Loucy (cell line): ENCODE results near the gene RBM20.

ENCODE experiments used
- H2AFZ ChIP-seq: fragments of 200-600 bp; sonication (generic); 2 replicates; pipeline ENCODE4 v1.6.0; 2016; ENCODE audit warnings: antibody characterized with exemption, mild to moderate bottlenecking, low read length, moderate library complexity
- H3F3A ChIP-seq: fragments of 200-600 bp; 2 replicates; pipeline ENCODE4 v1.6.0; 2016; ENCODE audit warnings: antibody characterized with exemption, low read depth, mild to moderate bottlenecking
- H3K27me3 ChIP-seq: fragments of 200-600 bp; sonication (generic); 2 replicates; pipeline ENCODE4 v1.6.1; 2014; ENCODE audit warnings: low read length, mild to moderate bottlenecking; ENCODE audit not compliant: insufficient read depth, poor library complexity, severe bottlenecking
- H3K36me3 ChIP-seq: fragments of 200-600 bp; sonication (generic); 2 replicates; pipeline ENCODE4 v1.6.1; 2016; ENCODE audit warnings: low read length; ENCODE audit not compliant: insufficient read depth
- H3K4me1 ChIP-seq: fragments of 200-600 bp; sonication (generic); 2 replicates; pipeline ENCODE4 v1.5.1; 2014; ENCODE audit warnings: low read length, mild to moderate bottlenecking; ENCODE audit not compliant: insufficient read depth, poor library complexity, severe bottlenecking
- H3K4me2 ChIP-seq: fragments of 200-600 bp; sonication (generic); 2 replicates; pipeline ENCODE4 v1.6.0; 2014; ENCODE audit warnings: antibody characterized with exemption, low read length, low read depth, mild to moderate bottlenecking; ENCODE audit not compliant: poor library complexity, severe bottlenecking
- H3K4me3 ChIP-seq: fragments of 200-600 bp; sonication (generic); 2 replicates; pipeline ENCODE4 v1.5.1; 2014; ENCODE audit warnings: low read length, mild to moderate bottlenecking, mixed read lengths; ENCODE audit not compliant: poor library complexity, severe bottlenecking
- H3K79me2 ChIP-seq: fragments of 200-600 bp; sonication (generic); 2 replicates; pipeline ENCODE4 v1.6.1; 2014; ENCODE audit warnings: low read length; ENCODE audit not compliant: insufficient read depth
- H3K9ac ChIP-seq: fragments of 200-600 bp; sonication (generic); 2 replicates; pipeline ENCODE4 v1.6.0; 2014; ENCODE audit warnings: mild to moderate bottlenecking, low read depth, low read length, moderate library complexity; ENCODE audit not compliant: poor library complexity, severe bottlenecking
- H3K9me2 ChIP-seq: fragments of 200-600 bp; sonication (generic); replicated peaks from 2 replicates; pipeline ENCODE4 v1.6.1; 2016; ENCODE audit warnings: low read depth, low read length, mixed read lengths
- H3K9me3 ChIP-seq: fragments of 200-600 bp; sonication (generic); 2 replicates; pipeline ENCODE4 v1.6.1; 2014; ENCODE audit warnings: mild to moderate bottlenecking, antibody characterized with exemption, low read length, low read depth; ENCODE audit not compliant: insufficient read depth
- H4K20me1 ChIP-seq: fragments of 200-600 bp; sonication (generic); 2 replicates; pipeline ENCODE4 v1.6.0; 2014; ENCODE audit warnings: antibody characterized with exemption, low read length, mild to moderate bottlenecking; ENCODE audit not compliant: insufficient read depth, poor library complexity, severe bottlenecking
- EZH2phosphoT487 ChIP-seq: fragments of 200-600 bp; IDR thresholded peaks from 2 replicates; pipeline ENCODE4 v1.6.1; 2018; ENCODE audit warnings: antibody characterized with exemption, mild to moderate bottlenecking, moderate library complexity, borderline replicate concordance
- TF ChIP-seq, protein P1 (sequence below): fragments of 200-600 bp; sonication (generic); conservative IDR thresholded peaks from 2 replicates; pipeline ENCODE4 v1.5.1; 2014; ENCODE audit warnings: mild to moderate bottlenecking, antibody characterized with exemption, low read length

The RBM20 gene

DNA sequence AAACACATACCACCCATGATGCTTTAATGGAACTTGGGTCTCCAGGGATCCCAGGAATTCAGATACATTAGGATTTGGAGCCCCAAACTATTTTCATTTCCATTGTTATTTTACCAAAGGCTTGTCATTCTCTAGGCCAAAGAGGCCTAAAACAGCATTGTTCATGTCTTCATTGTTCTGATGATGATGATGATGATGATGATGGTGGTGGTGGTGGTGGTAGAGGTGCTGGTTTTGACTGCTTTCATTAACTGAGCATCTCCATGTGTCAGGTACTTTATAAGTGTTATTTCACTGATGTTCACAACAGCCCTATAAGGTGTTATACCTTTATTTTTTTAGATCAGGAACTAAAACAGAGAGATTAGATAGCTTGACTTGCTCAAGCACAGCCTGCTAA, 12.2 kb upstream of the RBM20 start:
- no peaks in the 10 kb centered on the region for H4K20me1 ChIP-seq
- H3K79me2 ChIP-seq: no peaks in the 10 kb centered on the region

DNA sequence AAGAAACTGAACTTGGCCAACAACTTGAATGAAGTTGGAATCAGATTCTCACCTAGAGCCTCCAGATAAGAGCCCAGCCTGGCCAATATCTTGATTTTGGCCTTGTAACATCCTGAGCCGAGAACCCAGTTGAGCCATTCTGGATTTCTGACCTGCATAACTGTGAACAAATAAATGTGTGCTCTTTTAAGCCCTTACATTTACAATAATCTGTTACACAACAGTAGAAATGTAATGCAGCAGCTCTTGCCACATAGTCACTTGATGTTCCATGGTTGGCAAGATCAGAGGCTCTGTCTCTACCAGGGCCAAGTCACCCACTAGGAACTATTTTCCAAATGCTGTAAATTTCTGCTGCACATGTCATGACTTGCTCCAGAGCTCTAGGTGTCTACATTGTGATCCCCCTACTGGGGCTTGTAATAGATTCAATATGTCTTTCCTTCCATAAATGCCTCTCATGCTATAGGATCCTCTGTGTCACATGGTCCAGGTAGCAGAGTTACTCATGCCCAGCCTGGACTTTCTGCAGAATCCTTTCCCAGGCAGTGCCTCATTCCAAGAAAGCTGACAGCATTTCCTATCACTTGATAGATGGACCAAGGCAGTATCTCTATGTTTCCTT, 11.4 kb upstream of the RBM20 start:
- no peaks in the 10 kb centered on the region for H3K9me2 ChIP-seq
- H3F3A ChIP-seq: no peaks in the 10 kb centered on the region
- H3K36me3 ChIP-seq: no peaks in the 10 kb centered on the region
- H2AFZ ChIP-seq: no peak overlapping the region
- no peak overlapping the region for H3K4me3 ChIP-seq
- H3K27me3 ChIP-seq: no peaks in the 10 kb centered on the region
- H3K9ac ChIP-seq: no peak overlapping the region
- H3K4me2 ChIP-seq: no peak overlapping the region
- H4K20me1 ChIP-seq: no peaks in the 10 kb centered on the region
- no peaks in the 10 kb centered on the region for H3K79me2 ChIP-seq
- H3K4me1 ChIP-seq: peaks cover 7% of the 10 kb centered on the region
- H3K9me3 ChIP-seq: no peaks in the 10 kb centered on the region
- no peak for TF ChIP-seq EZH2phosphoT487
- TF ChIP-seq, protein P1, sequence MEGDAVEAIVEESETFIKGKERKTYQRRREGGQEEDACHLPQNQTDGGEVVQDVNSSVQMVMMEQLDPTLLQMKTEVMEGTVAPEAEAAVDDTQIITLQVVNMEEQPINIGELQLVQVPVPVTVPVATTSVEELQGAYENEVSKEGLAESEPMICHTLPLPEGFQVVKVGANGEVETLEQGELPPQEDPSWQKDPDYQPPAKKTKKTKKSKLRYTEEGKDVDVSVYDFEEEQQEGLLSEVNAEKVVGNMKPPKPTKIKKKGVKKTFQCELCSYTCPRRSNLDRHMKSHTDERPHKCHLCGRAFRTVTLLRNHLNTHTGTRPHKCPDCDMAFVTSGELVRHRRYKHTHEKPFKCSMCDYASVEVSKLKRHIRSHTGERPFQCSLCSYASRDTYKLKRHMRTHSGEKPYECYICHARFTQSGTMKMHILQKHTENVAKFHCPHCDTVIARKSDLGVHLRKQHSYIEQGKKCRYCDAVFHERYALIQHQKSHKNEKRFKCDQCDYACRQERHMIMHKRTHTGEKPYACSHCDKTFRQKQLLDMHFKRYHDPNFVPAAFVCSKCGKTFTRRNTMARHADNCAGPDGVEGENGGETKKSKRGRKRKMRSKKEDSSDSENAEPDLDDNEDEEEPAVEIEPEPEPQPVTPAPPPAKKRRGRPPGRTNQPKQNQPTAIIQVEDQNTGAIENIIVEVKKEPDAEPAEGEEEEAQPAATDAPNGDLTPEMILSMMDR: no peak

More for the DNA sequence above, 12.2 kb upstream of the RBM20 start:
- H3K9me3 ChIP-seq: no peaks in the 10 kb centered on the region
- H3K4me3 ChIP-seq: no peak overlapping the region
- 0 out of 2 replicates have a peak overlapping the region, but pooled peaks have one; percentile 12 for H2AFZ ChIP-seq
- H3K9me2 ChIP-seq: no peaks in the 10 kb centered on the region
- no peaks in the 10 kb centered on the region for H3K36me3 ChIP-seq
- TF ChIP-seq, protein P1: no peak
- TF ChIP-seq EZH2phosphoT487: no peak
- no peak overlapping the region for H3K9ac ChIP-seq
- peaks cover 3% of the 10 kb centered on the region for H3K4me1 ChIP-seq
- no peaks in the 10 kb centered on the region for H3K27me3 ChIP-seq
- no peaks in the 10 kb centered on the region for H3F3A ChIP-seq
- H3K4me2 ChIP-seq: no peak overlapping the region

- Histone ChIP-seq H3K79me2 (no peaks in the 10 kb centered on the region), H3K4me1 (peaks cover 7% of the 10 kb centered on the region), H4K20me1 (no peaks in the 10 kb centered on the region), H3K9ac (no peak overlapping the region), H3K36me3 (no peaks in the 10 kb centered on the region), H3K9me2 (no peaks in the 10 kb centered on the region), H3K27me3 (no peaks in the 10 kb centered on the region), H3F3A (no peaks in the 10 kb centered on the region), H3K4me2 (peak overlapping the region; percentile 40), H2AFZ (no peak overlapping the region), H3K4me3 (peak overlapping the region; percentile 15), H3K9me3 (no peaks in the 10 kb centered on the region)
- TF ChIP-seq, protein P1: no peak
- no peak for TF ChIP-seq EZH2phosphoT487
These were observed 9.5 kb upstream of the RBM20 start for GRCh38 chr10:110634527-110635209.
